WI38 (cell line): ENCODE results near the gene NECTIN3.

Source experiments
- H3K4me3 ChIP-seq: 2 replicates; pipeline ENCODE4 v1.5.1; 2011; ENCODE audit warnings: low read depth, mild to moderate bottlenecking, control low read depth, low read length
- CTCF ChIP-seq: IDR thresholded peaks from 2 replicates; pipeline ENCODE4 v1.5.1; 2012; ENCODE audit warnings: low read depth, mild to moderate bottlenecking, control low read depth, low read length

NECTIN3 gene

DNA sequence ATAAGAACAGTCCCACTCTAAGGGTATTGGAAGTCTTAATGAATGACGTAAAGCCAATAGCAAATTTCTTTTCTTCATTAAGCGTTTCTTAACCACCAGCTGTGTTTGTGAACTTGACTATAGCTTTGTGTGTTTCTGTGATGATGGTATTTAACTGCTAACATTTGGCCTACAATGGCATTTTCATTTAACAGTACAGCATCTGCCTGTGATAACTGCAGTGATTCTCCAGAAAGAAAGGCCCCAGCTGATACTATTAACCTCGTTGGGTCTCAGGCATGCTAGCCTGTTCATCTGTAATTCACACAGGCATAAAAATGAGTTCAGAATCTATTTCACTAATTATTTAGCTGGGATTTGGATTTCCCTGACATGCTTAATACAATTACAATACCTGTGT lies 121.9 kb downstream of the NECTIN3 start:
- no peak for TF ChIP-seq CTCF
- H3K4me3 ChIP-seq: no peak overlapping the region

- TF ChIP-seq CTCF: no peak
- H3K4me3 ChIP-seq: no peak overlapping the region
Observed at GRCh38 chr3:111194048-111194447, 122.4 kb downstream of the NECTIN3 start.

GRCh38 chr3:111197485-111197884 lies 125.9 kb downstream of the NECTIN3 start:
- no peak overlapping the region for H3K4me3 ChIP-seq
- TF ChIP-seq CTCF: no peak

- H3K4me3 ChIP-seq: no peak overlapping the region
- TF ChIP-seq CTCF: no peak
Observed at GRCh38 chr3:111200027-111200426, 128.4 kb downstream of the NECTIN3 start.

GRCh38 chr3:111210003-111210711 lies 138.5 kb downstream of the NECTIN3 start:
- no peak for TF ChIP-seq CTCF
- H3K4me3 ChIP-seq: no peak overlapping the region

- TF ChIP-seq CTCF: no peak
Observed at GRCh38 chr3:111210866-111211564, 139.4 kb downstream of the NECTIN3 start.

GRCh38 chr3:111212511-111212910 lies 140.9 kb downstream of the NECTIN3 start:
- TF ChIP-seq CTCF: no peak
- no peak overlapping the region for H3K4me3 ChIP-seq

More at GRCh38 chr3:111210866-111211564, 139.4 kb downstream of the NECTIN3 start:
- no peak overlapping the region for H3K4me3 ChIP-seq
